IMR-90 (cell line): Measurements from ENCODE around the gene C1orf159. TPM values are rescaled to one million over a fixed set of nuclear protein-coding genes. Genes with fewer than 3 reads are reported as not detected.

Source experiments
- ATAC-seq: fragments of 200-7000 bp; cut with Tn5 transposase; 2 replicates; pipeline ENCODE4 v1.9.1; 2020; ENCODE audit warnings: low read depth, mild to moderate bottlenecking, moderate library complexity
- BruUV-seq: library from RNA; stranded (reverse); fragments of 400-500 nt; replicated peaks from 2 replicates; lab custom pipeline; 2021; lab: Mats Ljungman, UMichigan
- CTCF ChIA-PET: fragments of 300-600 bp; formaldehyde crosslinking; extraction: SDS; loops from one replicate; lab custom pipeline; 2021; ENCODE audit warnings: antibody characterized with exemption; lab: Yijun Ruan, JAX
- POLR2A ChIA-PET: fragments of 300-600 bp; sonication (Branson Sonifier 250); formaldehyde crosslinking; loops from one replicate; lab custom pipeline; 2022; ENCODE audit warnings: antibody characterized with exemption; ENCODE audit not compliant: unreplicated experiment; lab: Charles Lee
- DNase-seq: peaks from one replicate; pipeline ENCODE4 v3.0.0; 2013
- H2AFZ ChIP-seq: replicated peaks from 2 replicates; pipeline ENCODE3; 2013; ENCODE audit warnings: low read length, mild to moderate bottlenecking; ENCODE audit not compliant: poor library complexity
- H2AK5ac ChIP-seq: 2 replicates; pipeline ENCODE4 v1.6.1; 2013; ENCODE audit warnings: low read depth, low read length, inconsistent platforms
- H2AK9ac ChIP-seq: replicated peaks from 2 replicates; pipeline ENCODE3; 2013; ENCODE audit warnings: mild to moderate bottlenecking, low read depth, low read length, moderate library complexity; ENCODE audit not compliant: poor library complexity
- H2BK120ac ChIP-seq: 2 replicates; pipeline ENCODE4 v1.6.1; 2013; ENCODE audit warnings: low read depth, low read length, inconsistent platforms
- H2BK15ac ChIP-seq: 3 replicates; pipeline ENCODE4 v1.6.1; 2013; ENCODE audit warnings: low read depth, low read length, inconsistent platforms
- H2BK20ac ChIP-seq: 2 replicates; pipeline ENCODE4 v1.6.1; 2013; ENCODE audit warnings: low read depth, mild to moderate bottlenecking, inconsistent platforms, low read length, moderate library complexity
- H2BK5ac ChIP-seq: 2 replicates; pipeline ENCODE4 v1.6.1; 2013; ENCODE audit warnings: mild to moderate bottlenecking, low read depth, low read length, inconsistent platforms; ENCODE audit not compliant: poor library complexity, severe bottlenecking
- H3K14ac ChIP-seq: replicated peaks from 2 replicates; pipeline ENCODE4 v1.6.1; 2013; ENCODE audit warnings: low read depth, low read length, inconsistent platforms
- H3K18ac ChIP-seq: 2 replicates; pipeline ENCODE4 v1.6.1; 2013; ENCODE audit warnings: low read depth, low read length, control low read depth
- H3K23ac ChIP-seq: 2 replicates; pipeline ENCODE4 v1.6.1; 2013; ENCODE audit warnings: low read depth, low read length, inconsistent platforms
- H3K27ac ChIP-seq: 2 replicates; pipeline ENCODE4 v1.5.1; 2013; ENCODE audit warnings: mild to moderate bottlenecking, control low read depth, low read length; ENCODE audit not compliant: insufficient read depth
- H3K27me3 ChIP-seq: 2 replicates; pipeline ENCODE4 v1.6.1; 2013; ENCODE audit warnings: low read length; ENCODE audit not compliant: control insufficient read depth, insufficient read depth
- H3K36me3 ChIP-seq: 2 replicates; pipeline ENCODE4 v1.6.1; 2013; ENCODE audit warnings: low read length, mixed read lengths; ENCODE audit not compliant: control insufficient read depth, insufficient read depth
- H3K4ac ChIP-seq: 2 replicates; pipeline ENCODE4 v1.6.1; 2013; ENCODE audit warnings: low read depth, low read length, inconsistent platforms
- H3K4me1 ChIP-seq: 2 replicates; pipeline ENCODE4 v1.6.1; 2013; ENCODE audit warnings: low read length, mixed read lengths; ENCODE audit not compliant: control insufficient read depth, insufficient read depth
- H3K4me2 ChIP-seq: 2 replicates; pipeline ENCODE4 v1.6.1; 2013; ENCODE audit warnings: low read depth, mild to moderate bottlenecking, control low read depth, low read length, moderate library complexity
- H3K4me3 ChIP-seq: 2 replicates; pipeline ENCODE4 v1.5.1; 2013; ENCODE audit warnings: low read depth, mild to moderate bottlenecking, control low read depth, low read length, moderate library complexity; ENCODE audit not compliant: insufficient read depth
- H3K56ac ChIP-seq: 2 replicates; pipeline ENCODE4 v1.6.1; 2013; ENCODE audit warnings: low read length, inconsistent platforms; ENCODE audit not compliant: insufficient read depth; ENCODE audit errors: extremely low read depth
- H3K79me1 ChIP-seq, 2 experiments: 2 replicates each; pipeline ENCODE4 v1.6.1; 2013; ENCODE audit warnings: low read length in 2 of 2, inconsistent platforms in 1 of 2, low read depth in 1 of 2
- H3K9ac ChIP-seq: 2 replicates; pipeline ENCODE4 v1.6.1; 2013; ENCODE audit warnings: low read depth, low read length, control low read depth
- H3K9me1 ChIP-seq: 2 replicates; pipeline ENCODE4 v1.6.1; 2013; ENCODE audit warnings: low read length, inconsistent platforms; ENCODE audit not compliant: insufficient read depth
- H3K9me3 ChIP-seq: 2 replicates; pipeline ENCODE4 v1.6.1; 2013; ENCODE audit warnings: low read length; ENCODE audit not compliant: control insufficient read depth, insufficient read depth
- H4K20me1 ChIP-seq: 2 replicates; pipeline ENCODE4 v1.6.1; 2013; ENCODE audit warnings: low read length, inconsistent platforms; ENCODE audit not compliant: insufficient read depth
- H4K5ac ChIP-seq: 2 replicates; pipeline ENCODE4 v1.6.1; 2013; ENCODE audit warnings: mild to moderate bottlenecking, low read depth, low read length, control low read depth
- H4K8ac ChIP-seq, 2 experiments: 2 replicates each; pipeline ENCODE4 v1.6.1; 2013; ENCODE audit warnings: low read depth in 2 of 2, low read length in 2 of 2, control low read depth in 1 of 2, inconsistent platforms in 1 of 2
- H4K91ac ChIP-seq: 2 replicates; pipeline ENCODE4 v1.6.1; 2013; ENCODE audit warnings: low read depth, low read length, inconsistent platforms; ENCODE audit not compliant: insufficient read depth
- BHLHE40 ChIP-seq: fragments of 150-350 bp; IDR thresholded peaks from 2 replicates; pipeline ENCODE4 v1.6.1; 2016; ENCODE audit warnings: mild to moderate bottlenecking, low read depth, low read length
- CEBPB ChIP-seq: IDR thresholded peaks from 2 replicates; pipeline ENCODE4 v1.6.1; 2012; ENCODE audit warnings: low read depth, low read length, improper control_type of control experiment
- CHD1 ChIP-seq: IDR thresholded peaks from 2 replicates; pipeline ENCODE4 v1.6.1; 2012; ENCODE audit warnings: low read depth, low read length, improper control_type of control experiment
- MAFK ChIP-seq: IDR thresholded peaks from 2 replicates; pipeline ENCODE4 v1.6.1; 2012; ENCODE audit warnings: low read depth, low read length, improper control_type of control experiment
- MAZ ChIP-seq: IDR thresholded peaks from 2 replicates; pipeline ENCODE4 v1.6.1; 2012; ENCODE audit warnings: low read depth, mild to moderate bottlenecking, low read length, improper control_type of control experiment, moderate library complexity, borderline replicate concordance
- NFE2L2 ChIP-seq: fragments of 150-350 bp; IDR thresholded peaks from 2 replicates; pipeline ENCODE4 v1.6.1; 2016; ENCODE audit warnings: low read depth, mild to moderate bottlenecking, low read length
- SMC3 ChIP-seq: fragments of 150-350 bp; IDR thresholded peaks from 2 replicates; pipeline ENCODE4 v1.6.1; 2016; ENCODE audit warnings: low read depth, mild to moderate bottlenecking, antibody characterized with exemption, low read length, moderate library complexity
- WGBS, 2 experiments: methylation state at CpG; one replicate each; pipeline versions ENCODE4 v1.1.5 to v1.1.7; 2013; ENCODE audit warnings: missing lambda C conversion rate in 2 of 2; ENCODE audit not compliant: insufficient read length in 1 of 2; ENCODE audit errors: extremely low coverage in 2 of 2; 5-methylcytosine and 5-hydroxymethylcytosine counted together
- dilution Hi-C: fragments of 300-500 bp; cut with HindIII; formaldehyde crosslinking; loops from one replicate; pipeline ENCODE4 v1.14.3; 2018; ENCODE audit warnings: low sequenced_read_pairs; ENCODE audit not compliant: unreplicated experiment
- in situ Hi-C: fragments of 300-500 bp; cut with MboI; formaldehyde crosslinking; loops from 3 replicates; pipeline ENCODE4 v1.14.3; 2019; ENCODE audit warnings: low sequenced_read_pairs, inconsistent platforms, mixed read lengths
- intact Hi-C: fragments of 100-400 bp; cut with micrococcal nuclease; formaldehyde crosslinking; loops from 2 replicates; pipeline ENCODE4 v1.10.0; 2022
- polyA plus RNA-seq, 3 experiments: library from polyadenylated mRNA; depleted of rRNA; stranded (reverse); fragments of >200 nt; gene quantifications; 2 replicates each; pipeline ENCODE4 v1.2.3, GENCODE V29; 2012; ENCODE audit warnings: low replicate concordance in 1 of 3
- total RNA-seq: library from RNA; depleted of rRNA; stranded (reverse); fragments of >200 nt; gene quantifications from 2 replicates; pipeline ENCODE4 v1.2.3, GENCODE V29; 2012
- TF ChIP-seq, protein P1 (sequence below): conservative IDR thresholded peaks from 2 replicates; pipeline ENCODE4 v1.5.1; 2012; ENCODE audit warnings: mild to moderate bottlenecking, low read depth, low read length, improper control_type of control experiment

Gene C1orf159
- total and polyA plus RNA-seq, 2 of the 4 experiments (the other 2 are of a cell fraction), result 2.9 to 12.6 TPM

GRCh38 chr1:1051127-1051810, 64.6 kb downstream of the C1orf159 start (continued):
- TF ChIP-seq, protein P1, sequence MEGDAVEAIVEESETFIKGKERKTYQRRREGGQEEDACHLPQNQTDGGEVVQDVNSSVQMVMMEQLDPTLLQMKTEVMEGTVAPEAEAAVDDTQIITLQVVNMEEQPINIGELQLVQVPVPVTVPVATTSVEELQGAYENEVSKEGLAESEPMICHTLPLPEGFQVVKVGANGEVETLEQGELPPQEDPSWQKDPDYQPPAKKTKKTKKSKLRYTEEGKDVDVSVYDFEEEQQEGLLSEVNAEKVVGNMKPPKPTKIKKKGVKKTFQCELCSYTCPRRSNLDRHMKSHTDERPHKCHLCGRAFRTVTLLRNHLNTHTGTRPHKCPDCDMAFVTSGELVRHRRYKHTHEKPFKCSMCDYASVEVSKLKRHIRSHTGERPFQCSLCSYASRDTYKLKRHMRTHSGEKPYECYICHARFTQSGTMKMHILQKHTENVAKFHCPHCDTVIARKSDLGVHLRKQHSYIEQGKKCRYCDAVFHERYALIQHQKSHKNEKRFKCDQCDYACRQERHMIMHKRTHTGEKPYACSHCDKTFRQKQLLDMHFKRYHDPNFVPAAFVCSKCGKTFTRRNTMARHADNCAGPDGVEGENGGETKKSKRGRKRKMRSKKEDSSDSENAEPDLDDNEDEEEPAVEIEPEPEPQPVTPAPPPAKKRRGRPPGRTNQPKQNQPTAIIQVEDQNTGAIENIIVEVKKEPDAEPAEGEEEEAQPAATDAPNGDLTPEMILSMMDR, result no peak
- no peak for TF ChIP-seq SMC3

DNA sequence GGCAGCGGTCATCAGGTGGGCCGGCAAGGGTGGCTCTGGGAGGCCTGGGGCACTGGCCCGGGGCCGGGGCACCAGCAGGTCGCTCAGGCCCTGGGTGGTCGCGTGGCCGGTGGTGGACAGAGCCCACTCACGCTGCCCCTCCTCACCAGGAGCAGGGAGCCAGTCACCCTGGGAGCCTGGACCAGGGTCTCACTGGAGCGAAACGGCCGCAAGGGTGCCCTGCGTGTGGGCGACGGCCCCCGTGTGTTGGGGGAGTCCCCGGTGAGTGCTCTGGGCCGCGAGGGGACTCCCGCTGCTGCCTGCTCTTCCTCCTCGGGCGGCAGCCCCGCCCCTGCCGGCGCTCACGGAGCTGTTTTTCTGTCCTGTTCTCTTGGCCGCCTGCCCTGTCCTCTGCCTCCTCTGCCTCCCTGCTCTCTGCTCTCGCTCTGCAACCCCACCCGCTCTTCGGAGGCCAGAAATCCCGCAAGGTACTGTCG, 65.3 kb downstream of the C1orf159 start:
- ChIA-PET CTCF (no interaction called here), POLR2A (no interaction called here)
- H3K4me3 ChIP-seq, result no peak overlapping the region
- no peak overlapping the region for H2AK9ac ChIP-seq
- dilution Hi-C loops (no loop called here), in situ Hi-C loops (no loop called here), intact Hi-C loops (no loop called here)
- H3K4ac ChIP-seq, result no peak overlapping the region
- H3K27me3 ChIP-seq, result no peaks in the 10 kb centered on the region
- H4K5ac ChIP-seq, result no peak overlapping the region
- no peak for DNase-seq
- H2BK5ac ChIP-seq, result no peak overlapping the region
- no peak overlapping the region for H4K8ac ChIP-seq
- no peak overlapping the region for H2AFZ ChIP-seq
- H3K27ac ChIP-seq, result no peak overlapping the region
- no peak overlapping the region for H2AK5ac ChIP-seq
- no peak for ATAC-seq
- H3K14ac ChIP-seq, result no peak overlapping the region
- BruUV-seq, result no TSS peak
- WGBS, 2 experiments, result 89% methylated on average over 20 of the region's 32 CpGs; no CpG with 5 or more reads in 1 of the 2 experiments
- no peak overlapping the region for H3K18ac ChIP-seq
- no peak overlapping the region for H2BK20ac ChIP-seq
- no peak overlapping the region for H3K9ac ChIP-seq
- no peak overlapping the region for H2BK15ac ChIP-seq
- H3K9me1 ChIP-seq, result no peaks in the 10 kb centered on the region
- H4K91ac ChIP-seq, result no peak overlapping the region
- H3K23ac ChIP-seq, result no peak overlapping the region
- H2BK120ac ChIP-seq, result no peak overlapping the region
- TF ChIP-seq MAZ, result no peak
- no peak for TF ChIP-seq NFE2L2
- TF ChIP-seq MAFK, result no peak
- no peak for TF ChIP-seq SMC3
- no peak for TF ChIP-seq CHD1
- TF ChIP-seq BHLHE40, result no peak
- no peak for TF ChIP-seq CEBPB
- H3K9me3 ChIP-seq, result no peaks in the 10 kb centered on the region
- H3K36me3 ChIP-seq, result peaks cover 73% of the 10 kb centered on the region
- H3K79me1 ChIP-seq, result peaks cover 5 to 9% of the 10 kb centered on the region in 2 experiments; a peak in 2 of 4 replicates
- no peak overlapping the region for H3K56ac ChIP-seq
- H3K4me1 ChIP-seq, result no peaks in the 10 kb centered on the region
- H3K4me2 ChIP-seq, result no peak overlapping the region
- no peaks in the 10 kb centered on the region; the same call in none of the 2 replicates for H4K20me1 ChIP-seq
